ENCODE data around the gene C1orf167. TPM values are rescaled to one million over a fixed set of nuclear protein-coding genes. Genes with fewer than 3 reads are reported as not detected.

C1orf167 gene
- total RNA-seq, 1 donor from 2014 or later, result 1.1 TPM

GRCh38 chr1:11835441-11836225 is 73.6 kb downstream of the C1orf167 start:
- DNase-seq (ENCODE audit: low spot score), result no peak

- no peak for DNase-seq (ENCODE audit: low spot score)
Measured at GRCh38 chr1:11836955-11837766, 75.2 kb downstream of the C1orf167 start.

- no peak for DNase-seq (ENCODE audit: low spot score)
Measured at GRCh38 chr1:11837767-11838348, 75.9 kb downstream of the C1orf167 start.

- DNase-seq (ENCODE audit: low spot score), result peak; percentile 93
Measured at GRCh38 chr1:11838349-11839272, 76.6 kb downstream of the C1orf167 start.

Other genes with a start within 250 kb of the C1orf167 start
- gene FBXO2, start 107.8 kb upstream of the C1orf167 start, total RNA-seq, result 0.71 TPM
- 12.1 TPM for gene FBXO44, start 107.3 kb upstream of the C1orf167 start, total RNA-seq
- gene FBXO6, start 98.0 kb upstream of the C1orf167 start, total RNA-seq, result 11.2 TPM
- gene MAD2L2, start 81.0 kb upstream of the C1orf167 start, total RNA-seq, result 25.1 TPM
- not detected for gene DRAXIN, start 70.5 kb upstream of the C1orf167 start, total RNA-seq
- gene AGTRAP, start 26.1 kb upstream of the C1orf167 start, total RNA-seq, result 39.8 TPM
- 35.8 TPM for gene MTHFR, start 43.8 kb downstream of the C1orf167 start, total RNA-seq
- gene CLCN6, start 44.0 kb downstream of the C1orf167 start, total RNA-seq, result 24.1 TPM
- gene NPPA, start 85.6 kb downstream of the C1orf167 start, total RNA-seq, result not detected
- not detected for gene NPPB, start 96.8 kb downstream of the C1orf167 start, total RNA-seq
- 35.9 TPM for gene KIAA2013, start 164.2 kb downstream of the C1orf167 start, total RNA-seq
- 66.9 TPM for gene PLOD1, start 172.5 kb downstream of the C1orf167 start, total RNA-seq
- 93.6 TPM for gene MFN2, start 218.3 kb downstream of the C1orf167 start, total RNA-seq

Data from mesenteric fat pad (tissue), 1 donor.